H1 (cell line): ENCODE measurements around the gene SLC17A1.

Experiments used
- CEBPB ChIP-seq: IDR thresholded peaks from 2 replicates; pipeline ENCODE4 v1.6.1; 2012; ENCODE audit warnings: low read depth, low read length
- CREB1 ChIP-seq: IDR thresholded peaks from 2 replicates; pipeline ENCODE4 v1.6.1; 2012; ENCODE audit warnings: inconsistent platforms
- EP300 ChIP-seq, 2 experiments: IDR thresholded peaks; 1 replicate in 1 of 2; 2 replicates in 1 of 2; pipeline ENCODE4 v1.6.1; 2011 to 2012; ENCODE audit warnings: low read depth in 2 of 2, low read length in 2 of 2, mild to moderate bottlenecking in 2 of 2, borderline replicate concordance in 1 of 2, inconsistent platforms in 1 of 2, moderate library complexity in 1 of 2
- EZH2 ChIP-seq: fragments of 200-600 bp; sonication (generic); IDR thresholded peaks from 2 replicates; pipeline ENCODE4 v1.7.1; 2012; ENCODE audit warnings: low read depth, mild to moderate bottlenecking, moderate library complexity, low read length, inconsistent platforms; ENCODE audit not compliant: severe bottlenecking
- GABPA ChIP-seq: IDR thresholded peaks from 2 replicates; pipeline ENCODE4 v1.6.1; 2011; ENCODE audit warnings: mild to moderate bottlenecking, low read length, moderate library complexity, borderline replicate concordance; ENCODE audit not compliant: insufficient read depth
- POLR2A ChIP-seq, 2 experiments: IDR thresholded peaks; 1 replicate in 1 of 2; 2 replicates in 1 of 2; pipeline ENCODE4 v1.6.1; 2011; ENCODE audit warnings: low read depth in 2 of 2, low read length in 2 of 2, mild to moderate bottlenecking in 2 of 2; ENCODE audit errors: control extremely low read depth in 1 of 2
- RNF2 ChIP-seq: fragments of 200-900, 300-1000 bp; sonication (generic); IDR thresholded peaks from 2 replicates; pipeline ENCODE4 v1.7.1; 2016; ENCODE audit warnings: borderline replicate concordance, low read depth, mild to moderate bottlenecking, antibody characterized with exemption, low read length; ENCODE audit not compliant: poor library complexity, severe bottlenecking; ENCODE audit errors: missing control alignments
- RXRA ChIP-seq: IDR thresholded peaks from 2 replicates; pipeline ENCODE4 v1.6.1; 2011; ENCODE audit warnings: low read depth, mild to moderate bottlenecking, low read length, moderate library complexity; ENCODE audit not compliant: insufficient read depth
- TAF1 ChIP-seq: IDR thresholded peaks from 2 replicates; pipeline ENCODE4 v1.6.1; 2011; ENCODE audit warnings: mild to moderate bottlenecking, low read depth, low read length
- TF ChIP-seq, protein P1 (sequence below), 3 experiments: IDR thresholded peaks; 1 replicate in 2 of 3; 2 replicates in 1 of 3; pipeline versions ENCODE4 v1.5.1 to v1.6.1; 2011; ENCODE audit warnings: low read length in 3 of 3, mild to moderate bottlenecking in 3 of 3, inconsistent platforms in 2 of 3, low read depth in 1 of 3, moderate library complexity in 1 of 3; ENCODE audit not compliant: insufficient read depth in 1 of 3; ENCODE audit errors: control extremely low read depth in 1 of 3
- TF ChIP-seq, protein P2 (sequence below): IDR thresholded peaks from 2 replicates; pipeline ENCODE4 v1.6.1; 2012; ENCODE audit warnings: low read length, inconsistent platforms
- TF ChIP-seq, protein P3 (sequence below): IDR thresholded peaks from 2 replicates; pipeline ENCODE4 v1.6.1; 2011; ENCODE audit warnings: low read depth, mild to moderate bottlenecking, low read length; ENCODE audit not compliant: insufficient read depth

DNA sequence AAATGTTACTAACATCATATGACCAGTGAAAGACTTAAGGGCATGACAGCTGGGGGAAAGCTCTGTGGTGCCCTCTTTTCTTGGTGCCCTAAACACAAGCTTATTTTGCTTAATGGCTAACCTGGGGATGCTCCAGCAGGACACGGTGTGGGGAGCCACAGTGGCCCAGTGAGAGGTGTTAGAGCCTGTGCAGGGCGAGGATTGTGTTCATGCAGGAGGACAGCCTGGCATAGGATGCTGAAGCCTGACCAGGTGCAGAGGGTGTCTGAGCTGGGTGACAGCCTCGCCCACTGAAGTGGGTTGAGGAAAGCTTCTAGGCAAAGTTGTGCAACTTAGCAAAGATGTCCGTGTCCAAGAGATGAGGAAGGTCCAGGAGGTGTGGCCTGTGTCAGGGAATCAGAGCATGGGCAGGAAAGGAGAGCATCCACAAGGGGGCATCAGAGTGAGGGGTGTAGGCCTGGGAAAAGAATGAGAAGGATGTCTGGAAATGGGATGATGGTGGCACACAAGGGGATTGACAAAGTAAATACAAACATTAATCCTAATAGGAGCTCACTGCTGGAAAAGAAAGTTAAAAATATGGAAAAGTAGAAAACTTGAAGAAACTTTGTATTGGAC lies 43.4 kb downstream of the SLC17A1 start:
- TF ChIP-seq, protein P1, sequence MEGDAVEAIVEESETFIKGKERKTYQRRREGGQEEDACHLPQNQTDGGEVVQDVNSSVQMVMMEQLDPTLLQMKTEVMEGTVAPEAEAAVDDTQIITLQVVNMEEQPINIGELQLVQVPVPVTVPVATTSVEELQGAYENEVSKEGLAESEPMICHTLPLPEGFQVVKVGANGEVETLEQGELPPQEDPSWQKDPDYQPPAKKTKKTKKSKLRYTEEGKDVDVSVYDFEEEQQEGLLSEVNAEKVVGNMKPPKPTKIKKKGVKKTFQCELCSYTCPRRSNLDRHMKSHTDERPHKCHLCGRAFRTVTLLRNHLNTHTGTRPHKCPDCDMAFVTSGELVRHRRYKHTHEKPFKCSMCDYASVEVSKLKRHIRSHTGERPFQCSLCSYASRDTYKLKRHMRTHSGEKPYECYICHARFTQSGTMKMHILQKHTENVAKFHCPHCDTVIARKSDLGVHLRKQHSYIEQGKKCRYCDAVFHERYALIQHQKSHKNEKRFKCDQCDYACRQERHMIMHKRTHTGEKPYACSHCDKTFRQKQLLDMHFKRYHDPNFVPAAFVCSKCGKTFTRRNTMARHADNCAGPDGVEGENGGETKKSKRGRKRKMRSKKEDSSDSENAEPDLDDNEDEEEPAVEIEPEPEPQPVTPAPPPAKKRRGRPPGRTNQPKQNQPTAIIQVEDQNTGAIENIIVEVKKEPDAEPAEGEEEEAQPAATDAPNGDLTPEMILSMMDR (IDR thresholded peaks at IDR 0.05; ENCODE audit: control extremely low read depth in 1 of 3, insufficient read depth in 1 of 3, low read depth in 1 of 3, low read length in 3 of 3) = peak; percentile 71 to 85 (median 84)
- no peak for TF ChIP-seq EP300 (IDR thresholded peaks at IDR 0.05; ENCODE audit: borderline replicate concordance in 1 of 2, low read depth in 2 of 2, low read length in 2 of 2)
- no peak for TF ChIP-seq CEBPB
- TF ChIP-seq, protein P2, sequence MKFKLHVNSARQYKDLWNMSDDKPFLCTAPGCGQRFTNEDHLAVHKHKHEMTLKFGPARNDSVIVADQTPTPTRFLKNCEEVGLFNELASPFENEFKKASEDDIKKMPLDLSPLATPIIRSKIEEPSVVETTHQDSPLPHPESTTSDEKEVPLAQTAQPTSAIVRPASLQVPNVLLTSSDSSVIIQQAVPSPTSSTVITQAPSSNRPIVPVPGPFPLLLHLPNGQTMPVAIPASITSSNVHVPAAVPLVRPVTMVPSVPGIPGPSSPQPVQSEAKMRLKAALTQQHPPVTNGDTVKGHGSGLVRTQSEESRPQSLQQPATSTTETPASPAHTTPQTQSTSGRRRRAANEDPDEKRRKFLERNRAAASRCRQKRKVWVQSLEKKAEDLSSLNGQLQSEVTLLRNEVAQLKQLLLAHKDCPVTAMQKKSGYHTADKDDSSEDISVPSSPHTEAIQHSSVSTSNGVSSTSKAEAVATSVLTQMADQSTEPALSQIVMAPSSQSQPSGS = no peak
- no peak for TF ChIP-seq POLR2A (IDR thresholded peaks at IDR 0.05; ENCODE audit: control extremely low read depth in 1 of 2, low read depth in 2 of 2, low read length in 2 of 2)
- no peak for TF ChIP-seq RNF2
- TF ChIP-seq EZH2 = no peak
- TF ChIP-seq GABPA = no peak
- no peak for TF ChIP-seq RXRA
- TF ChIP-seq CREB1 = no peak
- TF ChIP-seq, protein P3, sequence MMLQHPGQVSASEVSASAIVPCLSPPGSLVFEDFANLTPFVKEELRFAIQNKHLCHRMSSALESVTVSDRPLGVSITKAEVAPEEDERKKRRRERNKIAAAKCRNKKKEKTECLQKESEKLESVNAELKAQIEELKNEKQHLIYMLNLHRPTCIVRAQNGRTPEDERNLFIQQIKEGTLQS = no peak
- no peak for TF ChIP-seq TAF1
